PC-3 (cell line): ENCODE data around the gene SMPD2. TPM values are rescaled to one million over a fixed set of nuclear protein-coding genes. Genes with fewer than 3 reads are reported as not detected.

Experiments
- ATAC-seq: fragments of 200-7000 bp; cut with Tn5 transposase; 2 replicates; pipeline ENCODE4 v1.9.1; 2020; ENCODE audit warnings: mild to moderate bottlenecking, moderate library complexity
- BruUV-seq: library from RNA; stranded (reverse); fragments of 400-500 nt; replicated peaks from 2 replicates; lab custom pipeline; 2021; lab: Mats Ljungman, UMichigan
- CTCF ChIA-PET: fragments of 300-600 bp; sonication (Branson Sonifier 250); formaldehyde crosslinking; loops from one replicate; lab custom pipeline; 2022; ENCODE audit warnings: antibody characterized with exemption; lab: Charles Lee
- POLR2A ChIA-PET: fragments of 300-600 bp; sonication (Branson Sonifier 250); formaldehyde crosslinking; loops from one replicate; lab custom pipeline; 2022; ENCODE audit warnings: antibody characterized with exemption; ENCODE audit not compliant: unreplicated experiment; lab: Charles Lee
- DNase-seq: peaks from one replicate; pipeline ENCODE4 v3.0.0-alpha.2; 2015
- H2AFZ ChIP-seq: fragments of 300-600 bp; sonication (generic); 2 replicates; pipeline ENCODE4 v1.6.0; 2016; ENCODE audit warnings: antibody characterized with exemption, low read length
- H3F3A ChIP-seq: fragments of 300-600 bp; sonication (generic); one replicate; pipeline ENCODE4 v1.6.0; 2017; ENCODE audit warnings: antibody characterized with exemption, low read length, control low read depth, mild to moderate bottlenecking; ENCODE audit not compliant: unreplicated experiment
- H3K27ac ChIP-seq: fragments of 300-600 bp; sonication (generic); 2 replicates; pipeline ENCODE4 v1.5.1; 2016; ENCODE audit warnings: mild to moderate bottlenecking, low read length
- H3K27me3 ChIP-seq: fragments of 300-600 bp; sonication (generic); 2 replicates; pipeline ENCODE4 v1.6.1; 2016; ENCODE audit warnings: low read length, mixed read lengths
- H3K36me3 ChIP-seq: fragments of 300-600 bp; sonication (generic); 2 replicates; pipeline ENCODE4 v1.6.1; 2016; ENCODE audit warnings: low read depth, mixed run types, low read length, mixed read lengths
- H3K4me1 ChIP-seq: fragments of 300-600 bp; sonication (generic); 2 replicates; pipeline ENCODE4 v1.5.1; 2016; ENCODE audit warnings: low read length; ENCODE audit not compliant: insufficient read depth
- H3K4me2 ChIP-seq: fragments of 300-600 bp; sonication (generic); 2 replicates; pipeline ENCODE4 v1.6.0; 2016; ENCODE audit warnings: low read length
- H3K4me3 ChIP-seq: fragments of 300-600 bp; sonication (generic); 2 replicates; pipeline ENCODE4 v1.5.1; 2016; ENCODE audit warnings: mild to moderate bottlenecking, low read length, mixed read lengths
- H3K79me2 ChIP-seq: fragments of 300-600 bp; sonication (generic); 2 replicates; pipeline ENCODE4 v1.6.1; 2017; ENCODE audit warnings: low read length, mixed read lengths
- H3K9ac ChIP-seq: fragments of 300-600 bp; sonication (generic); 2 replicates; pipeline ENCODE4 v1.6.0; 2016; ENCODE audit warnings: mild to moderate bottlenecking, low read length
- H3K9me2 ChIP-seq: fragments of 300-600 bp; sonication (generic); replicated peaks from 2 replicates; pipeline ENCODE4 v1.6.1; 2016; ENCODE audit warnings: mixed run types, low read length, mixed read lengths
- H3K9me3 ChIP-seq: fragments of 300-600 bp; sonication (generic); 2 replicates; pipeline ENCODE4 v1.6.1; 2016; ENCODE audit warnings: low read length, mixed read lengths
- H4K20me1 ChIP-seq: fragments of 300-600 bp; sonication (generic); 2 replicates; pipeline ENCODE4 v1.6.1; 2016; ENCODE audit warnings: low read length, mixed read lengths
- EZH2 ChIP-seq: fragments of 300-600 bp; sonication (generic); IDR thresholded peaks from one replicate; pipeline ENCODE4 v1.6.1; 2017; ENCODE audit warnings: antibody characterized with exemption, mild to moderate bottlenecking, low read length; ENCODE audit not compliant: unreplicated experiment
- EZH2phosphoT487 ChIP-seq: fragments of 300-600 bp; sonication (generic); IDR thresholded peaks from 2 replicates; pipeline ENCODE4 v1.6.1; 2018; ENCODE audit warnings: mild to moderate bottlenecking, antibody characterized with exemption, low read length, borderline replicate concordance
- intact Hi-C: fragments of 100-400 bp; cut with micrococcal nuclease; formaldehyde crosslinking; loops from 2 replicates; pipeline ENCODE4 v1.9.0; 2023
- total RNA-seq: library from RNA; depleted of rRNA; stranded (reverse); fragments of >200 nt; gene quantifications from 2 replicates; pipeline ENCODE4 v1.2.3, GENCODE V29; 2014
- TF ChIP-seq, protein P1 (sequence below): fragments of 300-600 bp; sonication (generic); conservative IDR thresholded peaks from 2 replicates; pipeline ENCODE4 v1.5.1; 2017; ENCODE audit warnings: antibody characterized with exemption, low read depth, mild to moderate bottlenecking, low read length

Gene SMPD2
- total RNA-seq, 1 experiment from 2014 or later: 12.6 TPM

DNA sequence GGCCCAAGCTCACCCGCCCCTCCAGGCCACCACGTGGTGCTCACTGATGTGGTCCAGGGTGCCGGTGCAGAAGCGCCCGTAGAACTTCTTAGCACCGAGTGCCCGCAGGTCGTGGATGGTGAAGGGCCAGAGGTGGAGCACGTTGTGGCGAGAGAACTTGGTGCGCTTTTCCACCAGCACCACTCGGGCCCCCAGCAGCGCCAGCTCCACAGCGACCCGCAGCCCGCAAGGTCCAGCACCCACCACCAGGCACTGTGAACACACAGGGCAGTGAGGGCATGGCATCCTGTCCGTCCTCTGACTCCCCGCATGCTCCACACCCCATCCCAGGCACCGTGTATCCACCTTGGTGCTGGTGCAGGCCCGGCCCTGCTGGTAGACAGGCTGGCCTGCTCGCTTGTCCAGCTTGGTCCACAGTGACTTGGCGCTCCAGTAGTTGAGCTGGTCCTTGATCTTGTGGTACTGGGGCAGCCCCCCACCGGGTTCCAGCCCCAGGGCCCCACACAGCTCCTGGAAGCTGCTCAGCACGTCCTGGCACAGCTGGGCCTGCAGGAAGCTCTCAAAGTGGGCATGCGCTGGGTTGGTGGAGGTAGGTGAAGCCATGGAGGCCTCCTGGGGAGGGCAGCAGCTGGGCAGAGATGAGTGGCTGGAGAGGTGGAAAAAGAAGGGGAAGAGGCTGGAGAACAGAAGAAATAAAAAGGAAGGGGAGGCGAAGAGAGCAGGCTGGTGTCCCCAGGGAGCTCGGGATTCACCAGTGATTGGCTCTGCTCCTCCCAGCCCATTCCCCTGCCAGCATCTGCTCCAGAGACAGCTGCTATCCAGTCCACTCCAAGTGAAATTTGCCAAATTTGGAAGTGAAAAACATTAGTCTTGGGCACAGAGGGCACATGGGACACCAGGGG is 13.3 kb downstream of the SMPD2 start:
- peaks cover 18% of the 10 kb centered on the region; the same call in 1 of the 2 replicates for H3K4me1 ChIP-seq
- H2AFZ ChIP-seq: no peak overlapping the region
- intact Hi-C loops: no loop called here
- DNase-seq: no peak
- BruUV-seq: no TSS peak
- ATAC-seq: no peak
- no peaks in the 10 kb centered on the region for H3K9me2 ChIP-seq
- TF ChIP-seq, protein P1, sequence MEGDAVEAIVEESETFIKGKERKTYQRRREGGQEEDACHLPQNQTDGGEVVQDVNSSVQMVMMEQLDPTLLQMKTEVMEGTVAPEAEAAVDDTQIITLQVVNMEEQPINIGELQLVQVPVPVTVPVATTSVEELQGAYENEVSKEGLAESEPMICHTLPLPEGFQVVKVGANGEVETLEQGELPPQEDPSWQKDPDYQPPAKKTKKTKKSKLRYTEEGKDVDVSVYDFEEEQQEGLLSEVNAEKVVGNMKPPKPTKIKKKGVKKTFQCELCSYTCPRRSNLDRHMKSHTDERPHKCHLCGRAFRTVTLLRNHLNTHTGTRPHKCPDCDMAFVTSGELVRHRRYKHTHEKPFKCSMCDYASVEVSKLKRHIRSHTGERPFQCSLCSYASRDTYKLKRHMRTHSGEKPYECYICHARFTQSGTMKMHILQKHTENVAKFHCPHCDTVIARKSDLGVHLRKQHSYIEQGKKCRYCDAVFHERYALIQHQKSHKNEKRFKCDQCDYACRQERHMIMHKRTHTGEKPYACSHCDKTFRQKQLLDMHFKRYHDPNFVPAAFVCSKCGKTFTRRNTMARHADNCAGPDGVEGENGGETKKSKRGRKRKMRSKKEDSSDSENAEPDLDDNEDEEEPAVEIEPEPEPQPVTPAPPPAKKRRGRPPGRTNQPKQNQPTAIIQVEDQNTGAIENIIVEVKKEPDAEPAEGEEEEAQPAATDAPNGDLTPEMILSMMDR: no peak
- TF ChIP-seq EZH2 (no peak), EZH2phosphoT487 (no peak)
- H3K27ac ChIP-seq: no peak overlapping the region
- H3K4me2 ChIP-seq: peak overlapping the region; percentile 89
- no peak overlapping the region for H3K9ac ChIP-seq
- H3K27me3 ChIP-seq: no peaks in the 10 kb centered on the region
- POLR2A ChIA-PET: no interaction called here
- no peaks in the 10 kb centered on the region for H3F3A ChIP-seq
- no peaks in the 10 kb centered on the region for H3K36me3 ChIP-seq
- no peak overlapping the region for H3K4me3 ChIP-seq
- H3K79me2 ChIP-seq: no peaks in the 10 kb centered on the region
- CTCF ChIA-PET: no interaction called here
- H3K9me3 ChIP-seq: no peaks in the 10 kb centered on the region
- H4K20me1 ChIP-seq: no peaks in the 10 kb centered on the region

DNA sequence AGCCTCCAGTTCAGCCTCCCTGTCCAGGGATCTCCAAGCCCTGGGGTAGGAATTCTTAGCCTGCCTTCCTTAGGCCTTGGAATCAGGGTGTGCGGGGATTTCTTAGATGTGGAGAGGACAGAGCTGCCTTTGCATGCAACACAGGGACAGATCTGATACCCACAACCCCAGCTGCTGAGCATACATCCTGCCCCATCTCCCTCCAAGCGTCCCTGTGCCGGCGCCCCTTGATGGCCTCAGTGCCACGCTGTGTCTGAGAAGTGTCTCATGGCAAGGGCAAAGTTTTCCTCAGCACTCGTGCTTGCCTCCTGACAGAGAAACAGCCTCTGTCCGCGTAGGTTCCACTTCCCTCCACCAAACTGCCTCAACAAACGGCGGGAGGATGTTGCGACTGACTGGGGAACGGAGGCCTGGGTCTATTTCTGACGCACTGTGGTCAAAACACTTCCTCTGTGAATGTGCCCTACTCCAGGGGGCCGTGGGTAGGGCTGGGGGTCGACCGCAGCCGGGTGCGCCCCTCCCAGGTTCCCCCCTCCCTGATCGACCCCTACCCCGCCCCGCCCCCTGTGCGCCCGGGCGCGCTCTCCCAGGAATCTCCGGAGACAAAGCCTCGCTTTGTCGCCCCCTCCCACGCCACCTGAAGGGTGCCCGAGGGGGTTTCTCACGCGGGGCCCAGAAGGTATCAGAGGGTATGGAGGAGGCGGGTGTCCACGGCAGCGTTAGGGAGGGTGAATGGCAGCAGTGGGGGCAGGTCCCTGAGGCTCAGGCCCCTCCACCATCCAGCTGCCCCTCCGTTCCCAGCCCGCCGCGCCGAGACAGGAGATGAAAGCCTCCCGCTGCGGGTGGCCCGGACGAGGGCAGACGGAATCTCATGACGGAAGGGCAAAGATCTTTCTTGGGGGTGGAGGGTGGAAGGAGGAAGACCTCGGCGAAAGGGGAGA is 14.2 kb downstream of the SMPD2 start:
- no peak for DNase-seq
- Histone ChIP-seq H3K36me3 (no peaks in the 10 kb centered on the region), H3K79me2 (no peaks in the 10 kb centered on the region), H3K9ac (peak overlapping the region; percentile 60), H3K4me1 (peaks cover 18% of the 10 kb centered on the region; the same call in 1 of the 2 replicates), H3K9me3 (no peaks in the 10 kb centered on the region), H3F3A (no peaks in the 10 kb centered on the region), H3K4me3 (peak overlapping the region; percentile 84), H3K27me3 (no peaks in the 10 kb centered on the region), H3K4me2 (peak overlapping the region; percentile 89), H4K20me1 (no peaks in the 10 kb centered on the region), H2AFZ (peak overlapping the region; percentile 89), H3K27ac (no peak overlapping the region), H3K9me2 (no peaks in the 10 kb centered on the region)
- TSS peak; percentile 24 for BruUV-seq
- intact Hi-C loops: loop anchor here (1.0 kb wide), 1 partner anchor 13 kb away; no protein-coding TSS in a partner anchor
- ChIA-PET POLR2A (no interaction called here), CTCF (no interaction called here)
- peak; percentile 6 for ATAC-seq
- TF ChIP-seq EZH2phosphoT487: no peak
- no peak for TF ChIP-seq EZH2
- TF ChIP-seq, protein P1: no peak
